SK-N-MC (cell line): ENCODE data around the gene RREB1.

ENCODE experiments used
- DNase-seq: peaks from one replicate; pipeline ENCODE4 v3.0.0-alpha.2; 2011; ENCODE audit warnings: low read depth, low spot score
- H3K27ac ChIP-seq: fragments of 200-600 bp; sonication (generic); 2 replicates; pipeline ENCODE4 v1.5.1; 2016; ENCODE audit warnings: mixed run types
- H3K36me3 ChIP-seq: fragments of 200-600 bp; sonication (generic); 2 replicates; pipeline ENCODE4 v1.6.1; 2017; ENCODE audit warnings: antibody characterized with exemption, low read length, mixed read lengths; ENCODE audit not compliant: insufficient read depth
- H3K4me3 ChIP-seq: fragments of 200-600 bp; sonication (generic); 2 replicates; pipeline ENCODE4 v1.5.1; 2016
- H3K9ac ChIP-seq: fragments of 200-600 bp; sonication (generic); 2 replicates; pipeline ENCODE4 v1.8.0; 2017; ENCODE audit warnings: mixed run types, mixed read lengths; ENCODE audit not compliant: insufficient read length
- H3K9me3 ChIP-seq: fragments of 200-600 bp; sonication (generic); 2 replicates; pipeline ENCODE4 v1.6.1; 2017; ENCODE audit warnings: low read depth, mild to moderate bottlenecking, antibody characterized with exemption, low read length, moderate library complexity, mixed read lengths
- EZH2 ChIP-seq: fragments of 200-600 bp; sonication (generic); IDR thresholded peaks from one replicate; pipeline ENCODE4 v1.6.1; 2017; ENCODE audit warnings: antibody characterized with exemption
- FOXP2 ChIP-seq: optimal IDR thresholded peaks from 2 replicates; pipeline ENCODE3; 2011; ENCODE audit warnings: mild to moderate bottlenecking, moderate library complexity; ENCODE audit not compliant: insufficient read depth; ENCODE audit errors: extremely low read length, control extremely low read depth
- POLR2AphosphoS5 ChIP-seq: IDR thresholded peaks from 2 replicates; pipeline ENCODE4 v1.6.1; 2012; ENCODE audit warnings: mild to moderate bottlenecking, low read depth, low read length, borderline replicate concordance

Gene RREB1

GRCh38 chr6:7140631-7141378 lies 33.0 kb downstream of the RREB1 start:
- Histone ChIP-seq H3K27ac (peak overlapping the region; percentile 82), H3K4me3 (peak overlapping the region; percentile 80), H3K9ac (peak overlapping the region; percentile 76), H3K9me3 (no peaks in the 10 kb centered on the region), H3K36me3 (peaks cover 4% of the 10 kb centered on the region; the same call in 1 of the 2 replicates)
- no peak for TF ChIP-seq FOXP2
- TF ChIP-seq POLR2AphosphoS5 = peak; percentile 71; the same call in 1 of the 2 replicates
- no peak for DNase-seq

GRCh38 chr6:7142228-7142801 lies 34.6 kb downstream of the RREB1 start:
- H3K9me3 ChIP-seq = no peaks in the 10 kb centered on the region
- H3K4me3 ChIP-seq = no peak overlapping the region
- no peak for TF ChIP-seq FOXP2
- TF ChIP-seq EZH2 = no peak
- no peak for TF ChIP-seq POLR2AphosphoS5
- peaks cover 4% of the 10 kb centered on the region; the same call in 1 of the 2 replicates for H3K36me3 ChIP-seq
- H3K9ac ChIP-seq = no peak overlapping the region
- DNase-seq = no peak
- peak overlapping the region; percentile 71; the same call in 1 of the 2 replicates for H3K27ac ChIP-seq

- no peak for DNase-seq
- Histone ChIP-seq H3K36me3 (peaks cover 10% of the 10 kb centered on the region), H3K4me3 (no peak overlapping the region), H3K27ac (peak overlapping the region; percentile 71), H3K9ac (no peak overlapping the region), H3K9me3 (no peaks in the 10 kb centered on the region)
- no peak for TF ChIP-seq POLR2AphosphoS5
- TF ChIP-seq EZH2 = no peak
- no peak for TF ChIP-seq FOXP2
Measured at GRCh38 chr6:7142918-7143475, 35.2 kb downstream of the RREB1 start.

- DNase-seq = no peak
- peak overlapping the region; percentile 71 for H3K27ac ChIP-seq
- no peak overlapping the region for H3K4me3 ChIP-seq
- H3K9me3 ChIP-seq = no peaks in the 10 kb centered on the region
- H3K9ac ChIP-seq = peak overlapping the region; percentile 41
- TF ChIP-seq FOXP2 = no peak
- TF ChIP-seq EZH2 = no peak
- no peak for TF ChIP-seq POLR2AphosphoS5
- peaks cover 16% of the 10 kb centered on the region for H3K36me3 ChIP-seq
Measured at GRCh38 chr6:7143476-7143974, 35.8 kb downstream of the RREB1 start.

GRCh38 chr6:7144872-7145584 lies 37.3 kb downstream of the RREB1 start:
- Histone ChIP-seq H3K27ac (peak overlapping the region; percentile 80), H3K9me3 (no peaks in the 10 kb centered on the region), H3K36me3 (peaks cover 16% of the 10 kb centered on the region), H3K9ac (peak overlapping the region; percentile 41), H3K4me3 (peak overlapping the region; percentile 45)
- TF ChIP-seq EZH2 = no peak
- TF ChIP-seq FOXP2 = no peak
- TF ChIP-seq POLR2AphosphoS5 = no peak
- DNase-seq = no peak

GRCh38 chr6:7145585-7145884 lies 37.8 kb downstream of the RREB1 start:
- no peak overlapping the region for H3K9ac ChIP-seq
- H3K27ac ChIP-seq = no peak overlapping the region
- DNase-seq = no peak
- no peak overlapping the region for H3K4me3 ChIP-seq
- no peaks in the 10 kb centered on the region for H3K9me3 ChIP-seq
- H3K36me3 ChIP-seq = peaks cover 16% of the 10 kb centered on the region
- no peak for TF ChIP-seq POLR2AphosphoS5
- TF ChIP-seq EZH2 = no peak
- no peak for TF ChIP-seq FOXP2

- no peak overlapping the region for H3K9ac ChIP-seq
- peak overlapping the region; percentile 14; the same call in 1 of the 2 replicates for H3K4me3 ChIP-seq
- DNase-seq = no peak
- peaks cover 16% of the 10 kb centered on the region for H3K36me3 ChIP-seq
- no peak for TF ChIP-seq FOXP2
- no peak for TF ChIP-seq POLR2AphosphoS5
- no peak for TF ChIP-seq EZH2
- peak overlapping the region; percentile 59 for H3K27ac ChIP-seq
- no peaks in the 10 kb centered on the region for H3K9me3 ChIP-seq
Measured at GRCh38 chr6:7145885-7146828, 38.4 kb downstream of the RREB1 start.
